Pulmonary artery endothelial cell (primary cell): ENCODE results near the gene CCNQ. TPM values are rescaled to one million over a fixed set of nuclear protein-coding genes. Genes with fewer than 3 reads are reported as not detected.

ENCODE experiments used
- DNase-seq: peaks from one replicate; pipeline ENCODE4 v3.0.0-alpha.2; 2011; ENCODE audit warnings: low read depth, low spot score
- total RNA-seq: library from RNA; depleted of rRNA; stranded (reverse); fragments of >200 nt; gene quantifications from 2 replicates; pipeline ENCODE4 v1.2.3, GENCODE V29; 2014

CCNQ gene
- total RNA-seq = 40.4 and 49.2 TPM in 2 replicates

DNA sequence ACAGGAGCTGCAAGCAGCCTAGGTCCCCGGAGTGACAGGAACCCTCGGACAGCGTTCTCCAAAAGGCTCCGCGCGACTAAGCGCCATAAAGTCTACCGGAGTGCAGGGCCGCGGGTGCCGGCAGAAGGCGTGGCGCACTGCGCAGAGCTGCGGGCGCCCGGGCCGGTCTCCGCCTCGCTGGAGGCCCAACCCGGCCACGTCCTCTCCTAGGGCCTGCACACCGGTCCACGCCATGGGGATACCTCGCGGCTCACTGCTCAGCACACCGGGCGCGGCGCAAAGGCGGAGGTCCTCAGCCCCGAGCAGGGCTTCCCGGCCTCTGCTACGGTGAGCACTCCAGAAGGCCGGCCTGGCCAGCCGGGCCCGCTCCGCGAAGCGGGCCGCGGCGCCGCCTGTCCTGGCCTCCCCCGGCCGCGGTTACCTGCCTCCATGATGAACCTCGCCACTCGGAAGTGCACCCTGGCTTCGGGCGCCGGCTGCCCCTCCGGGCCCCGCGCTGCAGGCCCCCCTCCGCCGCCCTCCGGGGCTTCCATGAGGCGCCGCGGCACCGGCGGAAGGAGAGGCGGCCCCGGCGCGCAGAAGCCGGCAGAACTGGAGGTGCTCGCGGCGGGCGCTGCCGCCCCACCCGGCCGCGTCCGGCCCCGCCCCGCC is at the start of gene CCNQ:
CCNQ (minus strand) TSS at position 599 of the 651 bp plus-strand sequence; CDS start at position 533, 66 bp downstream.
- DNase-seq = no peak

- no peak for DNase-seq
These were observed 48.8 kb upstream of the CCNQ start for GRCh38 chrX:153647461-153648357.

GRCh38 chrX:153646620-153647373 is 47.9 kb upstream of the CCNQ start, which contains the start of gene DUSP9:
TSS of gene DUSP9 (plus strand) at chrX:153647203. CDS start at chrX:153647954, 751 bp downstream.
- no peak for DNase-seq

DNA sequence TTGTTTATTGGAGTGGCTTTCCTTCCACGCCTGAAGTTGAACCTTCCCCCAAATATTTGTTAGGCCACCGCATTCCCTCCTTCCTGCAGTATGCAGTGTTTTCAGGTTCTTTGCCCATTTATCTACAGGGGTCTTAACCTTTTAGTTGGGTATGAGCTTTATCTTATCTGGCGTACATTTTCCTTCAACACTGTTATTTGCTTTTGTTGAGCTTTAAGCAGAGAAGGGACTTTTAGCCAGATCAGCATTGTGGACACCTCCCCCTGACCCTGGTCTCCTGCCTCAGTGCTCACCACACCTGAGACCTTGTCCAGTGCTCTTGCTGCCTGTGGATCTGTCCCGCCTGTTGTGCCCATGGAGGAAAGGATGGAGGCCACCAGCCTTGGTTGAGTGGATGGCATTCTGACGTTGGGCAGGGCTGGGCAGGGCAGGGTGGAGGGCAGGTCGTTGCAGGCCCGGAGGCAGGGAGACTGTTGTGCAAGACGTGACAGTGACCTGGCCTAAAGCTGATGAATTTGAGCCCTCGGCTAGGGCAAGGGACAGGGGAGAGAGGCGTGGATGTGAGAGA is 47.1 kb upstream of the CCNQ start:
- no peak for DNase-seq

- DNase-seq = no peak
These were observed 46.2 kb upstream of the CCNQ start for GRCh38 chrX:153645151-153645550.

GRCh38 chrX:153644356-153645125 is 45.6 kb upstream of the CCNQ start:
- no peak for DNase-seq

DNA sequence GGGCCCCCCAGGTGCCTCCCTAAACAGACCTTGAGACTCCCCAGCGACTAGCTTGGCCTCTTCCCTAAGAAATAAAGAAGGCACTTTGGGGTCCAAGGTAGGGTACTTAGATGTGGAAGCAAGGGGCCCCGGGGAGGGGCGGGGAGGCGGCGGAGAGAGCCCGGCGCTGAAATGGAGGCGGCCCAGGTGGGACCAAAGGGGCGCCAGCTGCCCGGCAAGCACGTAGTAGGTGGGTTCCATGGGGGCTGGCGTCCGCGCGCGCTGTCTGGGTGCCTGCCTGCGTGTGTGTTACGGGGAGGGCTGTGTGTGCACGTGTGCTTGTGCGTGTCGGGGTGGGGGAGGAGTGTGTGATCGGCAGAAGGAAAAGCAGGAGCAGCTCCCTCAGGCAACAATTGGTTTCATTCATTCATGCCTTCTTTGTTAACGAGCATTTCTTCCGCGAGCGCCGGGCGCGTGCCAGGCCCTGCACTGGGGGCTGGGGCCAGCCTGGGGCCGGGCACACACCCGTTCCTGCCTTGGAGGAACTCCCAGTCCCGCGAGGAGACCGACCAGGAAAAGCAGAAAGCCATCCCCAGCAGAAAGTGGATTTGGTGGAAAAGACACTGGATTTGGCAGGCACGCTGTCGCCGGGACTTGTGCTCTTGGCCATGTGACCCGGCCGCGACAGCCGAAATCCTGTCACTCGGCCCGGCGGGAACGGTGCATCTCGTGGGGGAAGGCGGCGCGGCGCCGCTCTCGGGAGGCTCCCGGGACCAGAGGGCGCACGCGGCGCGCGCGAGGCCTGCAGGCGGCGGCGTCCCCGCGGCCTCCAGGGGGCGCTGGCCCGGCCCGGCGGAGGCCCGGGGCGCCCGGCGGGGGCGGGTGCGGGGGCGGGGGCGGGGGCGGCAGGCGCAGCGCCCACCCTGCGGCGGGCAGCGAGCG is 44.8 kb upstream of the CCNQ start:
- no peak for DNase-seq

GRCh38 chrX:153642655-153643430 is 43.9 kb upstream of the CCNQ start:
- DNase-seq = no peak

- DNase-seq = no peak
These were observed 43.2 kb upstream of the CCNQ start for GRCh38 chrX:153642051-153642654.

GRCh38 chrX:153641627-153642026 is 42.7 kb upstream of the CCNQ start:
- no peak for DNase-seq

DNA sequence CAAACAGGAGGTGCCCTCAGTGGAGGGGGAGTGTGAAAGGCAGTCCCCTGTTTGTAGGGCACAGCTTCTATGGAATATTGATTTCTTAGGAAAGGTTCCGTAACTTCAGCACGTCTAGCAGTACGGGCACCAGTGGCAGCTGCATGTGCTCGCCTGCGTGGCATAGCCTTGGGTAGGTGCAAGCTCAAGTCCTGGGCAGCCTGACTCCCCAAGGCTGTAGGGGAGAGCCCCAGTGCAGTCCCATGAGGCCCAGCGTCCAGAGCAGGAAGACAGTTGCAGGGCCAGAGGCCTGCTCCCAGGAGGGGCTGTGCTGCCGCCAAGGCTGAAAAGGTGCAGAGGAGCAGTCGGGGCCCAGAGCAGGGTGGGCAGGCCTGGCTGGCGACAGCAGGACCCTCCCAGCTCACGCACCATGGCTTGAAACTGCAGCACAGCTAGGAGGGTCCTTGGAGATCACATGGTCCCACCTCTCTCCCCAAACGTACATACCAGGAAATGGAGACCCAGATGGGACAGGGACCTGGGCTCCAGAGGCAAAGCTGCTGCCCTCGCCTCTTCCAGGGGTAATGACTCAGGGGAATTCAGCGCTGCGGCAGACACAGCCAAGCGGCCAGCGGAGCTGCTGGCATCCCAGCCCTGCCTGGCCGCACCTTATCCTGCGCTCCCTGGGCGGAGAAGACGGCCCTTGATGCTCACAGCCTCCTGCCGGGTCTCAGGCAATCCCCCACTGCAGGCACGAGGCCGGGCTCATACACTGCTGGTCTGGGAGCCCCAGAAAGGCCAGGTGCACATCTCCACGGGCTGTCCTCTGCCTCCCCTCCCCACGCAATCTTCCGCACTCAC is 42.0 kb upstream of the CCNQ start:
- DNase-seq = no peak

DNA sequence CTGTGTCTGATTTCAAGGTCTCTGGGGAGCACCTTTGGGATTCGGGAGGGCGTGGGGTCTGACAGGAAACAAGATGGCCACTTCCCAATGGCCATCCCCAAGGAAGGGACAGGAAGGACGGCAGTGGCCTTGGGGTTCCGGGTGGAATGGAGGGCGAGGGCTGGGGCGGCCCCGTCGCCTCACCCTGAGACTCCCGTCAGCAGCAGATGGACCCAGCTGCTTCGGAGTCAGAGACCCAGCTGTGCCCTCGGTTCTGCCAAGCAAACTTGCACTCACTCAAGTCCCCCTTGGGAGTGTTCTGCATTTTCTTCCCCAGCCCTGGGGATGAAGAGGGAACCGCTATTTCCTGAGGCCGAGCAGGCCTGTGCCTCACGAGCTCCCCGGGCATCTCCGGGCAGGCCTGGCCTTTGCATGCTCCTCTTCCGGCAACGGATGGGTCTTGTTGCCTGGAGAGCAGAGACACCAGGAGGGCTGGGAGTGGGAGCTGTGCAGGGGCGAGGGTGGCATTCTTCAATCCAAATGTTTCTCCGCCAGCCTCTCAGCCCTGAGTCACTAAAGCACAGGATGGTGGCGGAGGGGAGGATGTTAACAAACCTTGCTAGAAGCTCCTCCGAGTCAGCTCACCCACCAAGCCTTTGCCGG is 41.2 kb upstream of the CCNQ start:
- DNase-seq = no peak

GRCh38 chrX:153639177-153640044 is 40.5 kb upstream of the CCNQ start:
- no peak for DNase-seq

DNA sequence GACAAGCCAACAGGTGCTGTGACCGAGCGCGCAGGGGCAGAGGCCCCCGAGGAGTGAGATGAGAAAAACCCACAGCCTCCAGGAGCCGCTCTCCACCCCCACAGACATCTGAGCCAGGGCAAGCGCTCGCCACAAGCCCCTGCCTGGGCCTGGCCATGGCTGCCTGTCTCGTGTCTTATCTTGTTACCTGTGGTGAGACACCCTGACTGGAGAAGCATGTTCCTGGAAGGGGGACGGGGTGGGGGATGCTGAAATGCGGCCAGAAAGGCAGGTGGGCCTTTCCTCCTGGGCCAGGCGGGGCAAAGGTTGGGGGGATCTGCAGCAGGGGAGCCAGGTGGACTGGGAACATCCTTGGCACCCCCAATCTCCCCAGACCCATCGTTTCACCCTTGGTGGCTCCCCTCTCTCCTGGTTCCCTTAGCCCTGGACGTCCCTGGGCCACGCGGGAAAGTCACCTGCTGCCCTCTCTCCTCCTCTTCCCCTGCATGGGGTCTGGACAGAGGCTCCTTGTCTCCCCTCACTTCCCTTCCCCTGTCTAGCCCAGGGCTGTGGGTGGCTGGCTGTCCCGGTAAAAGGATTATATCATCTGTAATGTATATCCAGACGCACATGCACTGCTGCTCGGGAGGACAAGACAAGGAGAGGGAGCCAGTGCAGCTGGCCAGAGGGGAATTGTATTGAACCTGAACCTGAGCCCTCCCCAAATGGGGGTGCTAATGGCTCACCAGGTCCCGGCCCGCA is 39.7 kb upstream of the CCNQ start:
- DNase-seq = no peak

DNA sequence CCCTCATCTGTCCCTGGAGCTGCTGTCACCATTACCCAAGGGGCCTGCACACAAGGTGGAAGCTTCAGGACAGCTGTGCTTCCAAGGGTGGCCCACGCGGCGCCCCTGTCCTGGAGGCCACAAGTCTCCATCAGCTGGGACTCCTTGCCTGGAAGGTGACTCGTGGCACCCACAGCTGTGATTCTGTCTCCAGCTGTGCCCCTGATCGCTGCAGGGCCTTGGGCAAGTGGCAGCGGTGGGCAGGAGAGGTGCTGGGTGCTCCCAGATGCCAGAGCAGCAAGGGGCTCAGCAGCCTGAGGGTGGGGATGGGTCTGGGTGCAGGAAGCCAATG is 39.1 kb upstream of the CCNQ start:
- DNase-seq = no peak
